ENCODE results near the gene PROM1.

PROM1 gene

GRCh38 chr4:16065066-16065465, 18.8 kb downstream of the PROM1 start:
- no peak for DNase-seq (ENCODE audit: low read depth)

GRCh38 chr4:16062601-16063000, 21.2 kb downstream of the PROM1 start:
- DNase-seq (ENCODE audit: low read depth) = no peak

- DNase-seq (ENCODE audit: low read depth) = no peak
Observed at GRCh38 chr4:16056681-16057385, 27.0 kb downstream of the PROM1 start.

GRCh38 chr4:16055873-16056272, 27.9 kb downstream of the PROM1 start:
- DNase-seq (ENCODE audit: low read depth) = no peak

- DNase-seq (ENCODE audit: low read depth) = no peak
Observed at GRCh38 chr4:16055471-16055870, 28.4 kb downstream of the PROM1 start.

GRCh38 chr4:16052939-16053338, 30.9 kb downstream of the PROM1 start:
- no peak for DNase-seq (ENCODE audit: low read depth)

- DNase-seq (ENCODE audit: low read depth) = no peak
Observed at GRCh38 chr4:16051980-16052379, 31.8 kb downstream of the PROM1 start.

GRCh38 chr4:16051132-16051531, 32.7 kb downstream of the PROM1 start:
- DNase-seq (ENCODE audit: low read depth) = no peak

GRCh38 chr4:16050669-16051068, 33.2 kb downstream of the PROM1 start:
- no peak for DNase-seq (ENCODE audit: low read depth)

GRCh38 chr4:16048619-16049419, 35.0 kb downstream of the PROM1 start:
- no peak for DNase-seq (ENCODE audit: low read depth)

- no peak for DNase-seq (ENCODE audit: low read depth)
Observed at GRCh38 chr4:16045687-16046086, 38.1 kb downstream of the PROM1 start.

GRCh38 chr4:16043642-16044498, 40.0 kb downstream of the PROM1 start:
- no peak for DNase-seq (ENCODE audit: low read depth)

- DNase-seq (ENCODE audit: low read depth) = no peak
Observed at GRCh38 chr4:16039139-16039538, 44.7 kb downstream of the PROM1 start.

- no peak for DNase-seq (ENCODE audit: low read depth)
Observed at GRCh38 chr4:16037901-16038300, 45.9 kb downstream of the PROM1 start.

GRCh38 chr4:16035843-16036242, 48.0 kb downstream of the PROM1 start:
- no peak for DNase-seq (ENCODE audit: low read depth)

- DNase-seq (ENCODE audit: low read depth) = no peak
Observed at GRCh38 chr4:16034010-16034748, 49.6 kb downstream of the PROM1 start.

GRCh38 chr4:16032396-16032770, 51.4 kb downstream of the PROM1 start:
- DNase-seq (ENCODE audit: low read depth) = no peak

- no peak for DNase-seq (ENCODE audit: low read depth)
Observed at GRCh38 chr4:16031546-16032395, 52.1 kb downstream of the PROM1 start.

- DNase-seq (ENCODE audit: low read depth) = no peak
Observed at GRCh38 chr4:16029886-16030285, 53.9 kb downstream of the PROM1 start.

GRCh38 chr4:16029262-16029661, 54.6 kb downstream of the PROM1 start:
- no peak for DNase-seq (ENCODE audit: low read depth)

GRCh38 chr4:16027626-16028025, 56.2 kb downstream of the PROM1 start:
- no peak for DNase-seq (ENCODE audit: low read depth)

All from T-helper 22 cell (primary cell).